Thoracic aorta (tissue), 2 donors: ENCODE measurements around the gene PYHIN1. TPM values are rescaled to one million over a fixed set of nuclear protein-coding genes. Genes with fewer than 3 reads are reported as not detected.

ENCODE experiments used
- ATAC-seq: fragments of 150-250 bp; one replicate; pipeline ENCODE4 v1.8.0; 2017; ENCODE audit warnings: low read depth; ENCODE audit not compliant: insufficient number of reproducible peaks, low FRiP score
- DNase-seq: peaks from one replicate; pipeline ENCODE4 v3.0.0-alpha.2; 2020; ENCODE audit warnings: low spot score
- H3K27ac ChIP-seq, 2 donors: fragments of 200-600 bp; sonication (generic); 1 replicate in 1 of 2; 2 replicates in 1 of 2; pipeline ENCODE4 v1.5.1; 2016; ENCODE audit warnings: mild to moderate bottlenecking in 2 of 2, moderate library complexity in 2 of 2
- H3K27me3 ChIP-seq: fragments of 200-600 bp; sonication (generic); replicated peaks from 2 replicates; pipeline ENCODE4 v1.6.0; 2016; ENCODE audit warnings: mild to moderate bottlenecking; ENCODE audit not compliant: insufficient read depth
- H3K36me3 ChIP-seq: fragments of 200-600 bp; sonication (generic); one replicate; pipeline ENCODE4 v1.5.1; 2016
- H3K4me1 ChIP-seq, 2 donors: fragments of 200-600 bp; sonication (generic); 1 replicate in 1 of 2; 2 replicates in 1 of 2; pipeline versions ENCODE4 v1.5.1 to v1.6.0; 2016; ENCODE audit warnings: low read depth in 2 of 2, mild to moderate bottlenecking in 1 of 2; ENCODE audit not compliant: control insufficient read depth in 1 of 2
- H3K4me3 ChIP-seq: fragments of 200-600 bp; sonication (generic); 2 replicates; pipeline ENCODE4 v1.5.1; 2016; ENCODE audit warnings: mild to moderate bottlenecking
- H3K9me3 ChIP-seq: fragments of 200-600 bp; sonication (generic); 2 replicates; pipeline ENCODE4 v1.5.1; 2016
- total RNA-seq, 2 donors: library from RNA; depleted of rRNA; stranded (reverse); fragments of >200 nt; gene quantifications; one replicate each; pipeline versions ENCODE4 v1.1.0 to v1.2.3, GENCODE V29; 2016
- TF ChIP-seq, protein P1 (sequence below): fragments of 200-600 bp; sonication (generic); IDR thresholded peaks from one replicate; pipeline ENCODE4 v1.5.1; 2019; ENCODE audit warnings: antibody characterized with exemption

PYHIN1 gene
- total RNA-seq, 2 donors from 2014 or later = 2.8 to 6.5 TPM

GRCh38 chr1:158983235-158983634, 51.9 kb downstream of the PYHIN1 start:
- no peaks in the 10 kb centered on the region for H3K36me3 ChIP-seq
- H3K9me3 ChIP-seq = peaks cover 3% of the 10 kb centered on the region
- TF ChIP-seq, protein P1, sequence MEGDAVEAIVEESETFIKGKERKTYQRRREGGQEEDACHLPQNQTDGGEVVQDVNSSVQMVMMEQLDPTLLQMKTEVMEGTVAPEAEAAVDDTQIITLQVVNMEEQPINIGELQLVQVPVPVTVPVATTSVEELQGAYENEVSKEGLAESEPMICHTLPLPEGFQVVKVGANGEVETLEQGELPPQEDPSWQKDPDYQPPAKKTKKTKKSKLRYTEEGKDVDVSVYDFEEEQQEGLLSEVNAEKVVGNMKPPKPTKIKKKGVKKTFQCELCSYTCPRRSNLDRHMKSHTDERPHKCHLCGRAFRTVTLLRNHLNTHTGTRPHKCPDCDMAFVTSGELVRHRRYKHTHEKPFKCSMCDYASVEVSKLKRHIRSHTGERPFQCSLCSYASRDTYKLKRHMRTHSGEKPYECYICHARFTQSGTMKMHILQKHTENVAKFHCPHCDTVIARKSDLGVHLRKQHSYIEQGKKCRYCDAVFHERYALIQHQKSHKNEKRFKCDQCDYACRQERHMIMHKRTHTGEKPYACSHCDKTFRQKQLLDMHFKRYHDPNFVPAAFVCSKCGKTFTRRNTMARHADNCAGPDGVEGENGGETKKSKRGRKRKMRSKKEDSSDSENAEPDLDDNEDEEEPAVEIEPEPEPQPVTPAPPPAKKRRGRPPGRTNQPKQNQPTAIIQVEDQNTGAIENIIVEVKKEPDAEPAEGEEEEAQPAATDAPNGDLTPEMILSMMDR = no peak
- no peak overlapping the region for H3K27ac ChIP-seq
- no peaks in the 10 kb centered on the region for H3K27me3 ChIP-seq
- no peak overlapping the region for H3K4me3 ChIP-seq
- no peak for DNase-seq
- no peaks in the 10 kb centered on the region for H3K4me1 ChIP-seq
- ATAC-seq = no peak

- DNase-seq (no peak), ATAC-seq (no peak)
- no peaks in the 10 kb centered on the region for H3K36me3 ChIP-seq
- TF ChIP-seq, protein P1 = no peak
- H3K4me1 ChIP-seq = no peaks in the 10 kb centered on the region
- peaks cover 3% of the 10 kb centered on the region for H3K9me3 ChIP-seq
- H3K4me3 ChIP-seq = no peak overlapping the region
- no peak overlapping the region for H3K27ac ChIP-seq
- no peaks in the 10 kb centered on the region for H3K27me3 ChIP-seq
Observed at GRCh38 chr1:158984386-158984785, 53.0 kb downstream of the PYHIN1 start.

DNA sequence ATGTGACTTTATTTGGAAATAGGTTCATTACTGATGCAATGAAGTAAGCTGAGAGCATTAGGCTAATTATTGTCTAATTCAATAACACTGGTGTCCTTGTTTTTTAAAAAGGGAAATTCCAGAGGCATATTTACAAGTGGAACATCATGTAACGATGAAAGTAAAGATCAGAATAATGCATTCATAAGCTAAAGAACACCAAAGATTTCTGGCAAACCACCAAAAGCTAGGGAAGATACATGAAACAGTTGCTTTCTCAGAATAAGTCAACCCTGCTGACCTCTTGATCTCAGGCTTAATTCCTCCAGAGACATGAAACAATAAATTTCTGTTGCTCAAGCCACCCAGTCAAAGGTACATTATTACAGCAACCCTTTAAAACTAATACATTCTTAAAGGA, 58.1 kb downstream of the PYHIN1 start:
- TF ChIP-seq, protein P1 = no peak
- H3K27me3 ChIP-seq = no peaks in the 10 kb centered on the region
- no peak overlapping the region for H3K4me3 ChIP-seq
- DNase-seq = no peak
- H3K36me3 ChIP-seq = no peaks in the 10 kb centered on the region
- no peaks in the 10 kb centered on the region for H3K4me1 ChIP-seq
- H3K9me3 ChIP-seq = no peaks in the 10 kb centered on the region
- no peak for ATAC-seq
- H3K27ac ChIP-seq = no peak overlapping the region

GRCh38 chr1:158992787-158993312, 61.5 kb downstream of the PYHIN1 start:
- H3K36me3 ChIP-seq = no peaks in the 10 kb centered on the region
- TF ChIP-seq, protein P1 = no peak
- H3K27ac ChIP-seq = no peak overlapping the region
- no peaks in the 10 kb centered on the region for H3K4me1 ChIP-seq
- no peaks in the 10 kb centered on the region for H3K9me3 ChIP-seq
- DNase-seq (no peak), ATAC-seq (no peak)
- H3K4me3 ChIP-seq = no peak overlapping the region
- H3K27me3 ChIP-seq = no peaks in the 10 kb centered on the region

DNA sequence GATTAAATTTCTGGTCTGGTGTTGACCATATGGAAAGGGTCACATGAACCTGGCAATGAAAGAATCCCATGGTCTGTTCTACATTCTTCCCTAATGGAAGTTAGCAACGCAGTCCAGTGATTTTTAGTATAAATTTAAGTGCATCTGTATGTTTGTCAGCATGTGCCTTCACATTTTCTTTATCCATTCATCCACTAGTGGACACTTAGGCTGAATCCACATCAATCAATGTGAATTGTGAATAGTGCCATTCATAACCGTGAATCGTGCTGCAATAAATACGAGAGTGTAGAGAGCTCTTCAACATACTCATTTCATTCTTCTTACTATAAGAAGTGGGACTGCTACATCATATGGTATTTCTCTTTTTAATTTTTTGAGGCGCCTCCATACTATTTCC, 65.6 kb downstream of the PYHIN1 start:
- Histone ChIP-seq H3K9me3 (no peaks in the 10 kb centered on the region), H3K4me3 (no peak overlapping the region), H3K27me3 (no peaks in the 10 kb centered on the region), H3K27ac (no peak overlapping the region), H3K4me1 (peaks cover 3 to 19% of the 10 kb centered on the region in 2 donors), H3K36me3 (no peaks in the 10 kb centered on the region)
- DNase-seq = no peak
- TF ChIP-seq, protein P1 = no peak
- no peak for ATAC-seq
